K562 (cell line): ENCODE measurements around the gene TNFRSF6B. TPM values are rescaled to one million over a fixed set of nuclear protein-coding genes. Genes with fewer than 3 reads are reported as not detected.

ENCODE experiments used
- BMI1 ChIP-seq: fragments of 150-350 bp; IDR thresholded peaks from 2 replicates; pipeline ENCODE4 v1.6.1; 2014; ENCODE audit warnings: low read length
- DIDO1 ChIP-seq: fragments of 450-650 bp; IDR thresholded peaks from 2 replicates; pipeline ENCODE4 v1.6.1; 2016; ENCODE audit warnings: low read depth, missing biosample characterization, missing genetic modification characterization
- ETS1 ChIP-seq: conservative IDR thresholded peaks from 2 replicates; pipeline ENCODE4 v1.6.1; 2011; ENCODE audit warnings: low read depth, mild to moderate bottlenecking, low read length; ENCODE audit not compliant: control insufficient read depth
- FOXK2 ChIP-seq, 2 experiments: fragments of 450-650 bp; IDR thresholded peaks in 1 of 2; conservative IDR thresholded peaks in 1 of 2; 2 replicates each; pipeline ENCODE4 v1.6.1; 2016; ENCODE audit warnings: low read depth in 2 of 2, mild to moderate bottlenecking in 1 of 2
- HINFP ChIP-seq: fragments of 450-650 bp; conservative IDR thresholded peaks from 2 replicates; pipeline ENCODE4 v1.6.1; 2016; ENCODE audit warnings: missing genetic modification characterization, low read depth, mild to moderate bottlenecking, control low read depth, missing compliant biosample characterization
- HNRNPL ChIP-seq: fragments of 200-400 bp; formaldehyde crosslinking; IDR thresholded peaks from 2 replicates; pipeline ENCODE4 v1.6.1; 2017; ENCODE audit warnings: low read depth, mild to moderate bottlenecking, low read length
- LARP7 ChIP-seq: fragments of 450-650 bp; IDR thresholded peaks from 2 replicates; pipeline ENCODE4 v1.6.1; 2016
- NONO ChIP-seq, 2 experiments: fragments of 200-400 bp in 1 of 2; fragments of 450-650 bp in 1 of 2; formaldehyde crosslinking in 1 of 2; IDR thresholded peaks; 2 replicates each; pipeline ENCODE4 v1.6.1; 2017; ENCODE audit warnings: low read depth in 2 of 2, mild to moderate bottlenecking in 2 of 2, moderate library complexity in 2 of 2, low read length in 1 of 2
- PCBP2 ChIP-seq: fragments of 200-400 bp; formaldehyde crosslinking; IDR thresholded peaks from 2 replicates; pipeline ENCODE4 v1.6.1; 2018; ENCODE audit warnings: low read length, low read depth, mild to moderate bottlenecking, moderate library complexity; ENCODE audit not compliant: poor library complexity, severe bottlenecking
- PHF8 ChIP-seq: fragments of 200-600 bp; sonication (generic); IDR thresholded peaks from 2 replicates; pipeline ENCODE4 v1.6.1; 2012; ENCODE audit warnings: mixed run types, mild to moderate bottlenecking, inconsistent platforms, low read length, moderate library complexity, borderline replicate concordance
- PTRF ChIP-seq: fragments of 450-650 bp; IDR thresholded peaks from 2 replicates; pipeline ENCODE4 v1.6.1; 2016; ENCODE audit warnings: mild to moderate bottlenecking, missing genetic modification characterization, missing compliant biosample characterization
- RBBP5 ChIP-seq: fragments of 200-600 bp; sonication (generic); IDR thresholded peaks from 2 replicates; pipeline ENCODE4 v1.6.1; 2012; ENCODE audit warnings: borderline replicate concordance, mild to moderate bottlenecking, low read length, control low read depth, inconsistent platforms; ENCODE audit not compliant: insufficient read depth, poor library complexity, severe bottlenecking
- TFAP4 ChIP-seq: sonication (generic); formaldehyde crosslinking; IDR thresholded peaks from 2 replicates; pipeline ENCODE4 v1.8.0; 2022; ENCODE audit warnings: missing genetic modification reagents, mild to moderate bottlenecking, moderate library complexity, borderline replicate concordance
- TSC22D4 ChIP-seq: fragments of 450-650 bp; IDR thresholded peaks from 2 replicates; pipeline ENCODE4 v1.6.1; 2016; ENCODE audit warnings: missing genetic modification characterization, missing biosample characterization, control low read depth
- USF2 ChIP-seq: sonication (generic); formaldehyde crosslinking; IDR thresholded peaks from 2 replicates; pipeline ENCODE4 v1.5.0; 2020; ENCODE audit warnings: missing genetic modification reagents
- ZBTB9 ChIP-seq: fragments of 450-650 bp; formaldehyde crosslinking; IDR thresholded peaks from 2 replicates; pipeline ENCODE4 v1.4.0; 2020; ENCODE audit warnings: mild to moderate bottlenecking, moderate library complexity
- ZFP91 ChIP-seq: sonication (generic); formaldehyde crosslinking; IDR thresholded peaks from 2 replicates; pipeline ENCODE4 v1.8.0; 2022; ENCODE audit warnings: mild to moderate bottlenecking, missing genetic modification reagents
- ZNF124 ChIP-seq: sonication (generic); formaldehyde crosslinking; IDR thresholded peaks from 2 replicates; pipeline ENCODE4 v1.8.1; 2022; ENCODE audit warnings: missing genetic modification reagents
- ZNF699 ChIP-seq: fragments of 250-450 bp; sonication (Bioruptor Pico); IDR thresholded peaks from 2 replicates; pipeline ENCODE4 v1.8.0; 2021; ENCODE audit warnings: mild to moderate bottlenecking, moderate library complexity; ENCODE audit not compliant: insufficient replicate concordance
- polyA plus RNA-seq, 8 experiments: library from polyadenylated mRNA; depleted of rRNA in 4 of 8; stranded (reverse) in 5 of 8; unstranded in 3 of 8; fragments of >200 nt; fragmentation: Nextera tagmentation in 2 of 8; fragmentation: Illumina TruSeq in 1 of 8; extraction: Ambion mirVana in 2 of 8; extraction: Trizol in 1 of 8; gene quantifications; 2 replicates each; pipeline versions ENCODE4 v1.2.1 to v1.2.3, GENCODE V29; 2011 to 2014; ENCODE audit warnings: inconsistent platforms in 1 of 8, missing spikeins in 1 of 8
- total RNA-seq, 7 experiments: library from RNA; depleted of rRNA in 6 of 7; stranded (reverse); fragments of >200 nt in 6 of 7; fragmentation: Illumina TruSeq in 2 of 7; extraction: Trizol in 2 of 7; gene quantifications; 2 replicates each; pipeline versions ENCODE4 v1.2.1 to v1.2.3, GENCODE V29; 2011 to 2021; ENCODE audit warnings: low replicate concordance in 1 of 7

TNFRSF6B gene
- total and polyA plus RNA-seq, 9 of the 15 experiments (the other 6 are each of a cell fraction or from before 2014, with no cell fraction given) = 0.10 to 3.5 (median 0.32) TPM; not detected in 6

GRCh38 chr20:63740070-63740626 is 43.7 kb downstream of the TNFRSF6B start (continued):
- TF ChIP-seq ZFP91 (no peak), TFAP4 (CRISPR knock-in tag) (no peak), ETS1 (no peak), RBBP5 (peak; percentile 26), FOXK2 (conservative IDR thresholded peaks at IDR 0.05 in 1 of 2, IDR thresholded peaks at IDR 0.05 in 1 of 2; ENCODE audit: low read depth in 2 of 2) (no peak), DIDO1 (no peak), USF2 (CRISPR knock-in tag) (no peak), ZNF699 (CRISPR knock-in tag) (no peak), PTRF (no peak), PHF8 (peak; percentile 35; the same call in 1 of the 2 replicates), LARP7 (no peak), ZBTB9 (CRISPR knock-in tag) (0 out of 2 replicates have a peak, but pooled peaks have one; percentile 28), ZNF124 (CRISPR knock-in tag) (no peak), NONO (IDR thresholded peaks at IDR 0.05; ENCODE audit: low read depth in 2 of 2, low read length in 1 of 2) (0 out of 4 replicates have a peak, but pooled peaks of 1 of the 2 experiments have one; percentile 40), HINFP (tag) (no peak), HNRNPL (0 out of 2 replicates have a peak, but pooled peaks have one; percentile 2), BMI1 (no peak), PCBP2 (no peak), TSC22D4 (tag) (no peak)
